Measurements from ENCODE around the gene ACTL6B. TPM values are rescaled to one million over a fixed set of nuclear protein-coding genes. Genes with fewer than 3 reads are reported as not detected.

ACTL6B gene
- total and polyA plus RNA-seq, 2 of the 13 experiments (the other 11 are each of a cell fraction or from before 2014, with no cell fraction given) = not detected

GRCh38 chr7:100626055-100626454 lies 30.2 kb downstream of the ACTL6B start:
- peaks cover 4 to 23% of the 10 kb centered on the region in 2 experiments; a peak in 4 of 5 replicates for H3K36me3 ChIP-seq (replicated peaks in 1 of 2; ENCODE audit: control insufficient read depth in 1 of 2, insufficient read depth in 2 of 2, low read length in 2 of 2)
- H3K9ac ChIP-seq (ENCODE audit: insufficient read depth, low read depth, low read length) = no peak overlapping the region
- FAIRE-seq (no peak), ATAC-seq (no peak), DNase-seq (ENCODE audit: low spot score) (no peak)
- H4K20me1 ChIP-seq (ENCODE audit: insufficient read depth, low read length) = peaks cover 6% of the 10 kb centered on the region; the same call in 1 of the 2 replicates
- ChIA-PET CTCF (ENCODE audit: low intra/inter-chr PET ratio, low total read pairs) (no interaction called here), POLR2A (interaction anchor here (0.9 kb wide), 3 partner anchors 14 to 47 kb away, joined by 3 to 4 read pairs (median 3); partner anchors contain the start of genes FBXO24, GNB2, LRCH4 and MOSPD3)
- H3K9me3 ChIP-seq (ENCODE audit: low read length) = no peaks in the 10 kb centered on the region
- H3K27ac ChIP-seq (ENCODE audit: extremely low read length, insufficient read depth, low read length) = no peak overlapping the region
- in situ Hi-C loops (cut with HindIII; ENCODE audit: extremely low pct_ligation_motif_present, low pct_unique_long_range_greater_than_20kb) = no loop called here
- BruUV-seq (replicated peaks) = TSS peak; percentile 35
- intact Hi-C loops (cut with micrococcal nuclease; ENCODE audit: unreplicated experiment) = no loop called here
- TF ChIP-seq MXD4 (CRISPR knock-in tag; IDR thresholded peaks at IDR 0.05) = no peak
- TF ChIP-seq JUN (CRISPR knock-in tag; IDR thresholded peaks at IDR 0.05) = no peak
- no peak for TF ChIP-seq FOXP4 (CRISPR knock-in tag; IDR thresholded peaks at IDR 0.05)
- TF ChIP-seq POGZ (CRISPR knock-in tag; IDR thresholded peaks at IDR 0.05) = no peak
- no peak for TF ChIP-seq ZNF569 (CRISPR knock-in tag; IDR thresholded peaks at IDR 0.05; ENCODE audit: borderline replicate concordance)
- peak; percentile 89 for TF ChIP-seq ZFP36 (IDR thresholded peaks at IDR 0.05; ENCODE audit: borderline replicate concordance, low read depth, low read length, partially characterized antibody)
- no peak for TF ChIP-seq RNF219 (CRISPR knock-in tag; IDR thresholded peaks at IDR 0.05)
- H2AFZ ChIP-seq (ENCODE audit: low read length) = no peak overlapping the region
- H3K4me1 ChIP-seq (ENCODE audit: insufficient read depth, low read length) = peaks cover 13% of the 10 kb centered on the region
- no peak overlapping the region for H3K4me2 ChIP-seq (ENCODE audit: low read depth, low read length)
- no peak overlapping the region for H3K4me3 ChIP-seq (replicated peaks in 1 of 3; ENCODE audit: insufficient read depth in 1 of 3, low read depth in 2 of 3, low read length in 3 of 3)
- H3K27me3 ChIP-seq (ENCODE audit: control insufficient read depth in 1 of 2, insufficient read depth in 2 of 2, low read length in 2 of 2) = no peaks in the 10 kb centered on the region
- no peaks in the 10 kb centered on the region for H3K79me2 ChIP-seq (ENCODE audit: insufficient read depth, low read length)
- WGBS (ENCODE audit: low lambda C conversion rate) = 96% methylated on average over 3 of the region's 3 CpGs
